ENCODE data around the gene SPHK2. TPM values are rescaled to one million over a fixed set of nuclear protein-coding genes. Genes with fewer than 3 reads are reported as not detected.

SPHK2 gene
- total RNA-seq, 1 donor from 2014 or later: 146 TPM

DNA sequence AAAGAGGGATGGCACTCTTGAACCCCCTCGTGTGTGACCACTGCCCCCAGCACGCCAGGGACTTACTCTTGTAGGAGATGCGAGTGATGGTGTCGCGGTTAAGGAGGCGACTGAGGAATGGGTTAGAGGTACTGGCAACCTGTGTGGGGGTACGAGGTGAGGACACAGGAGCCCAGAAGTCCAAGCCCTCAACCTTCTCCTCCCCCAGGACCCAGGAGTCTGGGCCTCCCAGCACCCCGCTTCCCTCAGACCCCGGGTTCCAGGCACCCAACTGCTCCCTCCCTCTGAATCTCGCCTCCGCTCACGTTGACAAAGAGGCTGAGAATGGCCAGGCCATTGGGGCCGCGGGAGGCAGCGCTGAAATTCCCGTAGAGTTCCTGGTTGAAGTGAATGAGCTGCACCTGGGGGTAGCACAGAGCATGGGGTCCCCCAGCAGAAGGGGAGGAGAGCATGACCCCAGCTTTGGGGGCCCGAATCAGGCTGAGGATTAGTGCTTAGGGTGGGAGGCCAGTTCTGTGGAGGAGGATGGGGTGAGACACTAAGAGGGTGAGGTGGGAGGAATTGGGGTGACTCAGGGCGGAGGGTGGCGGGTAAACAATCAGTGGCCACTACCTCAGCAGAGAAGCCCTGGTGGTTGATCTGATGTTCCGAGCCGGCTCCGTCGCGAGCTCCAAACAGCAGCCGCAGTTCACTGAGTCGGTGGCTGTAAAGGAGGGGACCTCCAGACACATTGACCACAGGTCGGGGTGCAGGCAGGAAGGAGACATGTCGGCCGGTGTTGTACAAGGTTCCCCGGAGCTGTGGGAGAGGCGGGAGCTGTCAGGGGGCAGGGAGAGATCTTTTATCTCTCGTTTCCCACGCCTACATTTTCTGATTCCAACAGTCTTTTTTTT is 20.4 kb downstream of the SPHK2 start:
- Mint-ChIP-seq H3K9me3 (ENCODE audit: unreplicated experiment) (peaks cover 6% of the 10 kb centered on the region), H3K27ac (ENCODE audit: unreplicated experiment) (no peak overlapping the region), H3K4me1 (ENCODE audit: low read depth, unreplicated experiment) (peaks cover 10% of the 10 kb centered on the region), H3K27me3 (ENCODE audit: unreplicated experiment) (peaks cover 20% of the 10 kb centered on the region), H3K4me3 (ENCODE audit: unreplicated experiment) (peak overlapping the region; percentile 9), H3K36me3 (ENCODE audit: unreplicated experiment) (peaks cover 4% of the 10 kb centered on the region)
- no peak for DNase-seq
- TF ChIP-seq, protein P1, sequence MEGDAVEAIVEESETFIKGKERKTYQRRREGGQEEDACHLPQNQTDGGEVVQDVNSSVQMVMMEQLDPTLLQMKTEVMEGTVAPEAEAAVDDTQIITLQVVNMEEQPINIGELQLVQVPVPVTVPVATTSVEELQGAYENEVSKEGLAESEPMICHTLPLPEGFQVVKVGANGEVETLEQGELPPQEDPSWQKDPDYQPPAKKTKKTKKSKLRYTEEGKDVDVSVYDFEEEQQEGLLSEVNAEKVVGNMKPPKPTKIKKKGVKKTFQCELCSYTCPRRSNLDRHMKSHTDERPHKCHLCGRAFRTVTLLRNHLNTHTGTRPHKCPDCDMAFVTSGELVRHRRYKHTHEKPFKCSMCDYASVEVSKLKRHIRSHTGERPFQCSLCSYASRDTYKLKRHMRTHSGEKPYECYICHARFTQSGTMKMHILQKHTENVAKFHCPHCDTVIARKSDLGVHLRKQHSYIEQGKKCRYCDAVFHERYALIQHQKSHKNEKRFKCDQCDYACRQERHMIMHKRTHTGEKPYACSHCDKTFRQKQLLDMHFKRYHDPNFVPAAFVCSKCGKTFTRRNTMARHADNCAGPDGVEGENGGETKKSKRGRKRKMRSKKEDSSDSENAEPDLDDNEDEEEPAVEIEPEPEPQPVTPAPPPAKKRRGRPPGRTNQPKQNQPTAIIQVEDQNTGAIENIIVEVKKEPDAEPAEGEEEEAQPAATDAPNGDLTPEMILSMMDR (IDR thresholded peaks at IDR 0.05; ENCODE audit: partially characterized antibody, unreplicated experiment): no peak

- Mint-ChIP-seq H3K27me3 (ENCODE audit: unreplicated experiment) (peaks cover 25% of the 10 kb centered on the region), H3K4me3 (ENCODE audit: unreplicated experiment) (peak overlapping the region; percentile 45), H3K36me3 (ENCODE audit: unreplicated experiment) (peaks cover 4% of the 10 kb centered on the region), H3K27ac (ENCODE audit: unreplicated experiment) (no peak overlapping the region), H3K9me3 (ENCODE audit: unreplicated experiment) (peaks cover 8% of the 10 kb centered on the region), H3K4me1 (ENCODE audit: low read depth, unreplicated experiment) (peaks cover 9% of the 10 kb centered on the region)
- no peak for DNase-seq
- TF ChIP-seq, protein P1 (IDR thresholded peaks at IDR 0.05; ENCODE audit: partially characterized antibody, unreplicated experiment): no peak
These were observed 22.5 kb downstream of the SPHK2 start for GRCh38 chr19:48641850-48642249.

- Mint-ChIP-seq H3K4me3 (ENCODE audit: unreplicated experiment) (peak overlapping the region; percentile 4), H3K9me3 (ENCODE audit: unreplicated experiment) (peaks cover 8% of the 10 kb centered on the region), H3K27me3 (ENCODE audit: unreplicated experiment) (peaks cover 24% of the 10 kb centered on the region), H3K4me1 (ENCODE audit: low read depth, unreplicated experiment) (peaks cover 9% of the 10 kb centered on the region), H3K36me3 (ENCODE audit: unreplicated experiment) (peaks cover 4% of the 10 kb centered on the region), H3K27ac (ENCODE audit: unreplicated experiment) (no peak overlapping the region)
- TF ChIP-seq, protein P1 (IDR thresholded peaks at IDR 0.05; ENCODE audit: partially characterized antibody, unreplicated experiment): no peak
- DNase-seq: no peak
These were observed 23.6 kb downstream of the SPHK2 start for GRCh38 chr19:48642862-48643261.

DNA sequence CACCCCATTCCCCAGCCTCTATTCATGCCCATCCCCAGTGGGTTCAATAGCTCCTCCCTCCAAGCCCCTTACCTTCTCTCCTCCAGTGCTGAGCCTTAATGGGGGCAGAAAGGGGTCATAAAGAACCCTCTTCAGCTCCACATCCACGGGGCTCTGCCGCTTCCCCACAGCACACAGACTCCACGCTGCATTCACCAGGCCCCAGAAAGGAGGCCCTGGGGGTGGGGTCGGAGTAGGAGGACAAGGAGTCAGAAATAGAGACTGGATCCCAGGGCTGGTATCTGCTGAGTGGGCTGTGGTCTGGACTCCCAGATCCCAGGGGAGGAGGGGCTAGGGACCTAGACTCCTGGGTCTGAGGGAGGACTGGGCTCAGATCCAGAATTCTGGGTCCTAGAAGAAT is 25.0 kb downstream of the SPHK2 start:
- no peaks in the 10 kb centered on the region for H3K36me3 Mint-ChIP-seq (ENCODE audit: unreplicated experiment)
- TF ChIP-seq, protein P1 (IDR thresholded peaks at IDR 0.05; ENCODE audit: partially characterized antibody, unreplicated experiment): no peak
- no peak for DNase-seq
- H3K27ac Mint-ChIP-seq (ENCODE audit: unreplicated experiment): no peak overlapping the region
- peaks cover 8% of the 10 kb centered on the region for H3K9me3 Mint-ChIP-seq (ENCODE audit: unreplicated experiment)
- H3K4me3 Mint-ChIP-seq (ENCODE audit: unreplicated experiment): no peak overlapping the region
- peaks cover 16% of the 10 kb centered on the region for H3K27me3 Mint-ChIP-seq (ENCODE audit: unreplicated experiment)
- peaks cover 5% of the 10 kb centered on the region for H3K4me1 Mint-ChIP-seq (ENCODE audit: low read depth, unreplicated experiment)
